HG03196 (cell line): ENCODE data around the gene PKD1.
"Not testable (repeated sequence)": the region's sequence is repeated elsewhere in the genome, so short reads cannot be mapped to it uniquely, and the experiment has no call there.

Source experiments
- ATAC-seq: cut with Tn5 transposase; IDR thresholded peaks from one replicate; pipeline ENCODE4 v1.9.1; 2021; ENCODE audit not compliant: unreplicated experiment

PKD1 gene

DNA sequence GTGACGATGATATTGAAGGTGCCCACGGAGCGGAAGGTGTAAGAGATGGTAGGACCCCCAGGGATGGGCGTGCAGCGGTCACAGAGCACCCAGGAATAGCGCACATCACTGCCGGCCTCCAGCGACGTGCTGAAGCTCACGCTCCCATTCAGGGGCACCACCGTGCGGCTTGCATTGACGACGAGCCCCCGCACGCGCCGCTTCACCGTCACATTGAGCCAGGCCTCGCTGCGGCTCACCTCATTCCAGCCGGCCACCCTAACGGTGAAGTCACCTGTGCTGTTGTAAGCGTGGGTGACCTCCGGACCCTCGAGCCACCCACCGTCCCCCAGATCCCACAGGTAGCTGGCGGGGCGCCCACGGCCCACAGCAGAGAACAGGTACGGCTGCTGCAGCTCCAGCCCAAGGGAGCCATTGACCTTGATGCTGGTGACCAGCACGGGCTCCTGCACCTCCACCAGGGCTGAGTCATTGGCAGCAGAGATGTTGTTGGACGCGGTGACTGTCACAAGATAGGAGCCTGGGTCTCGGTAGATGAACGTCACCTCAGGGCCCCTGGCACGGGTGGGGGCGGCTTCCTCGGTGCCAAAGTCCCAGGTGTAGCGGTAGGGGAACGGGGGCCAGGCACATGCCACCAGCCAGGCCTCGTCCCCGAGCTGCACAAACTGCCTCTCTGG, 25.2 kb downstream of the PKD1 start:
- not testable (repeated sequence) for ATAC-seq

DNA sequence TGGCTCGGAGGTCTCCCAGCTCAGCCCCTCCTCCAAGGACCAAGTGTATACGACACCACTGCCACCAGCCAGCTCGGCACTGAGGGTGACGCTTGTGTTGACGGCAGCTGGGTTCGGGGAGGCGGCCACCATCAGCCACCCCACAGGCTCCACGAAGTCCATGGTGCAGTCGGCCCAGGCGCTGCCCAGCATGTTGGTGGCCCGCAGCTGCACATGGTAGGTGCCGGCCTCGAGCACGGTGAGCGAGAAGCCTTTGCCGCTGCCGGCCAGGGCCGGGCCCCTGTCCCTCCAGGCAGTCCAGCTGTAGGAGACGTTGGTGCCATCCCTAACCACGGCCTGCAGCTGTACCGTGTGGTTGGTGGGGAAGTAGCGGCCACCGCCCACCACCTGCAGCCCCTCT, 25.8 kb downstream of the PKD1 start:
- not testable (repeated sequence) for ATAC-seq

DNA sequence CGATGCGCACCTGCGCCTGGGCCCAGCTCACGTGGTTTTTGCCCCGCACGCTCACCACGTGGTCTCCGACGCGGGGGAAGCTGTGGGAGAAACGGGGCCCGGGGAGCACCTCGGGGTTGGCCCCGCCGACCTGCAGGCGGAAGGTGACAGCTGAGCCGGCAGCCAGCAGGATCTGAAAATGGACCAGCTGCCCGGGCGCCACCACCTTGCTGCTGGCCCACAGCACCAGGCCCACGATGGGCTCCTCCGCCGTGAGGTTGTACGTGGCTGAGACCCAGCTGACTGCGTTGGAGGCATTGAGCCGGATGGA, 26.5 kb downstream of the PKD1 start:
- ATAC-seq, result not testable (repeated sequence)

DNA sequence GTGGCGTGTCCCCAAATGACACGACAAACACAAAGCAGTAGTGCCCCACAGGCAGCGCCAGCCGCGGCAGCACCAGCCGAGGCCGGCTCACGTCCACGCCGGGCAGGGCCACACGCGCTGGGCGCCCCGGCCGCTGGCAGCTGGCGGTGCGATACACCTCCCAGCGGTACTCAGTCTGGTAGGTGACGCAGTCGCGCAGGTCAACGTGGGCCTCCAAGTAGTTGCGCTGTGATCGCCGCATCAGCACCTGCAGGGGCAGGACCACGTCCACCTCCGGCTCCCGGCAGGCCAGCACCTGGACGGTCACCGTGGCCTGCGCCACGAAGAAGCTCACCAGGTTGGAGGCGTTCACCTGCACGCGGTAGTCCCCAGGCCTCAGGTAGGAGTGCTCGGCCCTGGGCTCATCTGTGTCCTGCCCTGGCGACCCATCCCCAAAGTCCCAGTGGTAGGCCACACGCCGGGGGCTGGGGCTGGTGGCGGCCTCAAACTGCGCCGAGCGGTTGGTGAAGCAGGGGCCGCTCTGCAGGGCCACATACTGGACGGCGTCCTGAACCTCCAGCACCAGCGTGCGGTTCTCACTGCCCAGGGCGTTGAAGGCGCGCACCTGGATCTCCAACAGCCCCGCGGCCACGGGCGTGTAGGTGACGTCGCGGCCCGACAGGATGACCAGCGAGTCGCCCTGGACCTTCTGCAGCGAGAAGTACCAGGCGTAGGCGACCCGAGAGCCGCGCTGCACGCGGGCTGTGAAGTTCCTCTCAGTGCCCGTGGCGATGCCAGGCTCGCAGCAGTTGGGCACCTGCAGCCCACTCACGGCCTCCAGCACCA, 27.0 kb downstream of the PKD1 start:
- ATAC-seq, result not testable (repeated sequence)

DNA sequence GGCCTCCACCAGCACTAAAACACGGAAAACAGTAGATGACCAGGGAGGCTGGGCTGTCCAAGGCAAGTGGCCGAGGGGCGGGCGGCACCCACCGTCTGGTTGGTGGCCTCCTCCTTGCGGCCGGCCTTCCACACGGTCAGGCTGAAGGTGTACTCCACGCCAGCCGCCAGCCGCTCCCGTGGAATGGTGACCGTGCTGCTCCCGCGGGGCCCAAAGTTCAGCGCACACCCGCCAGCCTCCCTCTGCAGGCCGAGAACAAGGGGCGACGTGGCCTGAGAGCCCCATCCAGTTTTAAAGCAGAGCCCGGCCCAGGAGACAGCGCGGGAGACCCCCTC, 27.9 kb downstream of the PKD1 start:
- not testable (repeated sequence) for ATAC-seq

DNA sequence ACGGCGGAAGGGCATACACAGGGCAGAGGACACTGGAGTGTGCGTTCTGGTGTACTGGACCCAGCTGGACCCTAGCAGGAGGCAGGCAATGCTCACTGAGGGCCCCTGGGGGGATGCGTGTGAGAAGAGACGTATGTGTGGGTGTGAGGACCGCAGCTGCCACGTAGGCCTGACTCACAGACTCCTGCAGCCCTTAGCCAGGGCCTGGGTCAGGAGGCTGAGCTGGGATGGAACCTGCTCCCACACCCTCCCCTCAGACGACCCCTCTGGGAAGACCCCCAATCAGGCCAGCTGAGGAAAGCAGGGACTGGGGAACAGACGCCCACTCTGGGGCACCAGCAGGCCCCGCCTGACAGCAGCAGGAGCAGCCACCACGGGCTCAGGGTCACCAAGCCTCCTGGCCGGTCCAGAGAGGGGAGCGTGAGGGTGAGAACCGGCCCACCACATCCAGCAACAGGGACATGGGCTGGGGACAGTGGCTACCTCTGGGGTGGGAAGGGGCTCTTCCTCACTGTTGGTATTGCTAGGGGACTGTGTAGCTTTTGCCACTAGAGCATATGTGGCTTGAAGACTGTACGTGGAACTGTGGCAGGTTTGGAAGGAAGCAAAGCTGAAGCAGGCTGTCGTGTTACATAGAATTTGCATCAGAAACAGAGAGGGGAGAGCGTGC, 28.4 kb downstream of the PKD1 start:
- ATAC-seq, result not testable (repeated sequence)

DNA sequence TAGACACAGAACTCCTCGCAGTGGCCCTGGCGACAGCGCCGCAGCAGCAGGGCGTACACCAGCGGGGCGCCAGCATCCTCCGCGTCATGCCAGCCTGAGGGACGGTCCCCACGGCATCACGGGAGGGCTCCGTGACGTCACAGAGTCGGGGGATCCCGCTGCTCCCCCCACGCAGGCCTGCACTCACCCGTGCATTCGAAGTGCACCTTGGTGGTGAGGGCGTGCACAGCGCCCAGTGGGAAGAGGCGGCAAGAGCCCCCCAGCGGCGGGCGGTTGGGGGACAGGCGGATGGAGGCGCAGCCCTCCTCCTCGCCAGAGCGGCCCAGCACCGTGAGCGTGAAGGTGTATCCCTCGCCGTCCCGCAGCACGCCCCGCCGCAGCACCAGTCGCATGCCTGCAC, 29.5 kb downstream of the PKD1 start:
- ATAC-seq, result not testable (repeated sequence)

DNA sequence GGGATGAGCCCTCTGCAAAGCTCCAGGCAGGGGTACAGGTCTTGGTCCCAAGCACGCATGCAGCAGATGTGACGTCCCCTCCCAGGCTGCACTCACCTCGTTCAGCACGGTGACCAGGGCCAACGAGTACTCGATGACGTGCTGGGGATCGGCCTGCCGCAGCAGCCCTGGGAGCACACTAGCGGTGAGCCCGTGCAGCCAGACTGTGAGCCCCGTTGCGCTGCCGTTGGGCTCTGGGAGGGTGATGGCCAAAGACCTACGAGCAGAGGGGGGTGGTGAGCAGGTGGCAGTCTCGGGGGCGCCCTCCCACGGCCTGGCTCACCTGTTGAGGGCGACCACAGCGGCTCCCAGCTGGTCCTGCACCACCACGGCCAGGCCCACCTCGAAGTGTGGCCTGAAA, 29.9 kb downstream of the PKD1 start:
- ATAC-seq, result not testable (repeated sequence)

DNA sequence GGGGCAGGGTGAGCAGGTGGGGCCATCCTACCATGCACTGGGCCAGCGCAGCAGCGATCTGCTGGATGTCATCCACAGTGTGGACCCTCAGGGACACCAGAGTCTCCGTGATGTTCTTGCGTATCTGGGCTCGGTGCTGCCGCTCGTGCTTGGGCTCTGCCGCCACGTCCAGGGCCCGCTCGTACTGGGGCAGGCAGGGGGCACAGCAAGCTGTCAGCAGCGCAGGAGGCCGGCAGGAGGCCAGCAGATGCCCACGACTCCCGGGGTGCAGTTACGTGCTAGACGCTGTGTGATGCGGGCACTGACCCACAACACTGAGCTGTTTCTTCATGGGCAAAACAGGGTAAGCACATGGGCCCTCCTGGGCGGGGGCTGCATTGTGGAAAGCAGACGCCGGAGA, 30.4 kb downstream of the PKD1 start:
- ATAC-seq, result not testable (repeated sequence)

DNA sequence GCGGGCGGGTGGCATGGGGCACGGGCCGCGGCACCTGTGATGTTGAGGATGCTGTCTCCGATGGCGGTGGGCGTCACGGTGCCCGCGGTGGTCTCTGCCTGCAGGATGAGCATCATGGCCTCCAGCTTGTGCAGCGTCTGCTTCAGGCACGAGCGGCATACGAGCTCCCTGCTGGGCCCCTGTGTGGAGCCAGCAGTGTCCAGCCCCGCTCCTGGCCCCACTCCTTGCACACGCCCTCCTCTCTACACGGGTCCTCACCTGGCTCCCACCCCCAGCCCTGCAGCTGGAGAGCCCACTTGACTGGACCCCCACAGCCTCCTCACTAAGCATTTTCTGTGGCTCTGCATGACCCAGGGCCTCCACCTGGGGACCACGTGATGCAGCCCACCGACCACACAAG, 31.2 kb downstream of the PKD1 start:
- not testable (repeated sequence) for ATAC-seq

DNA sequence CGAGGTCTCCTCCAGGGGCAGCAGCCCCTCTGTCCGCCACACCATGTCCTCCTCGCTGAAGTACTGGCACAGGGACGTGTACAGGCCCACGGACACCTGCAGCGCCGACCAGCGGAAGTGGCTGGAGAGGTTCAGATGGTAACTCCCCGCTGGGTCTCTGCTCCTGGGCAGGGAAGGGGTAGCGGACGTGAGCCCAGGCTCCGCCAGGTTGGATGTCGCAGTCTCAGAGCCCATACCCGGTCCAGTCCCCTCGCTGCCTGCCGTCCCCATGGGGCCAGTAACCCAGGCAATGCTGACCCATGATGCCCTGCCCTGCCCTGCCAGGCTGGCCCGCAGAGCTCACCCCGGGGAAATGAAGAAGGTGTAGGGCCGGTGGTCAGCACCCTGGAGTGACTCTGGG, 33.2 kb downstream of the PKD1 start:
- ATAC-seq, result no peak

DNA sequence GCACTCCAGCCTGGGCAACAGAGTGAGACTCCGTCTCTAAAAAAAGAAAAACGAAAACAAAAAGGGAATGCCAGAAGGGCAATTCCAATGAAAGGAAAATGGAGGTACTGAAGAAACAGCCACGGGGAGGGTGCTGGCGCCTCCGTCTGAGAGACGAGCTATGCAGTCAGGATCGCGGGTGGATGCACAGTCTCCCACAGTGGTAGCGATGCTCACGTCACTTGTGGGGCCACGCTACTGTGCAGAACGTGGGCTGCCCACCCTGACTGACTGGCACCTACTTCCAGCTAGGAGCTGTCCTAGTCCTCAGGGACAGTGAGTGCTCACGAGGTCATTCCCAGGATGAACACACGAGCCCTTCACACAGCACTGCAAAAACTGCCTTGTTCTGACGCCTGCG, 34.1 kb downstream of the PKD1 start:
- ATAC-seq, result not testable (repeated sequence)

DNA sequence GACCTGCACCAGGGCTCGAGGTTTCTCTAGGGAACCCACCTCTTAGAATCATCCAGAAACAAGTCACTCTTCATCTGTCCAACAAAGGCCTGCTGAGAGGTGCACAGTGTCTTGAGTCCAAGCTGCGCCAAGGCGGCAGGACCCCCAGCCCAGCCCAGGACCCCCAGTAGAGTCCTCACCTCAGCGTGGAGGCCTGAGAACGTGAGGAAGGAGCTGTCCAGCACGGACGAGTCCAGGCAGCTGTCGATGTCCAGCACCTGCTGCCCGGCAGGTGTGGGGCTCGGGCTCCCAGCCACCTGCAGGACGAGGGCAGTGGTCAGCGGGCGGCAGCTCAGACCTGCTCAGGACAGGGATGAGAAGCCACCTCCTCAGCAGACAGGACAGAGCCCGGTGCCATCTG, 38.0 kb downstream of the PKD1 start:
- ATAC-seq, result not testable (repeated sequence)

DNA sequence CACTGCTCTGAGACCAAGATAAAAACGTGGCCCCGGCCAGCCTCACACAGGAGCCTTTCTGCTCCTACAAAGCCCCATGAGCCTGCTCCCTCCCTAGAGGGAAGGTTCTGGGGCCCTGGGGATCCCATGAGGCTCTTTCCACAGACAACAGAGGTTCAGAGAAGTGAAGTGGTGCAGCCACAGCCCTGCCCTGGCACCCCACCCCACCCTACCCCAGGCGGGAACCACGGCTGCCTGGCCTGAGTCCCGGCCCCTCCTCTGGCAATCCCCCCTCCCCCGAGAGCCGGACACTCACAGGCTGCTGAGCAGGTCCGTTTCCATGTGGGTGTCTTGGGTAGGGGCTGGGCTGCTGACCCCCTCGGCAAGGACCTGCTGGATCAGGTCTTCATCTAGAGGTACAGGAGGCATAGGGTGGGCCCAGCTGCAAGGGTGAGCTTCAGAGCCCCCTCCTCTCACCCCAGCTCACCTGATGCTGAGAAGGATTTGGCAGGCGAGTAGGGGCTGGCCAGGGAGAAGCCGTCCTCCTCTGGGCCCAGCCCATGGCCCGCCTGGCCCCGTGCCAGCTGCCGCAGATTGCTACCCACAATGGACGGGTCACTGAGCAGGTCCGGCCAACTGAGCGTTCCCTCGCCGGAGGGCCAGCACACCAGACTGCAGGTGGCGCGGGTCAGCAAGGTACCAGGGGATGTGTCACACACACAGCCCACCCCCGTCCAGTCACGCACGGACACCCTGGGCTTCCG, 38.7 kb downstream of the PKD1 start:
- ATAC-seq, result no peak

DNA sequence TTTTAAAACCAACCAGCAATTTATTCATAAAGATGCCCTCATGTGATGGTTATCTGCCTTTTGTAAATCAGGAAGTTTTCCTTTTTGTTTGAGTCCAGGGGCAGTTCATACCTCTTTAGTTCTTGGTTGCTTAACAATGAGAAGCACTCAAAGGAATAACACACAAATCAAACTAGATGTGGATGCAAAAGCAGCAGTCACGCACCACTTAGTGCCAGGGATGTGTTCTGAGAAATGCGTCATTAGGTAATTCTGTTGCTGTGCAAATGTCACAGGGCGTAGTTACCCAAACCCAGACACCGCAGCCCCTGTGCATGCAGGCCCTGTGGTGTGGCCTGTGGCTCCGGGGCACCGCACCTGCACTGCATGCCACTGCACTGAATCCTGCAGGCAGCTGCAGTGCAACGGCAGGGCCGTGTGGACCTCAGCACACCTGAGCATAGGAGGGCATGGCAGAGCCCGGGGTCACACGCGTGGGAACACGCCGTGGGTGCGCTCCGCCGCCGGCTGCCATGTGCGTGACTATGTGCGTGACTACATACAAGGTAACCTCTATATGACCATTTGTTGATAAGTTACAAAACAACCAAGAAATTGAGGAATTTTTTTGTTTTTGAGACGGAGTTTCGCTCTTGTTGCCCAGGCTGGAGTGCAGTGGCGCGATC, 39.6 kb downstream of the PKD1 start:
- ATAC-seq, result no peak

DNA sequence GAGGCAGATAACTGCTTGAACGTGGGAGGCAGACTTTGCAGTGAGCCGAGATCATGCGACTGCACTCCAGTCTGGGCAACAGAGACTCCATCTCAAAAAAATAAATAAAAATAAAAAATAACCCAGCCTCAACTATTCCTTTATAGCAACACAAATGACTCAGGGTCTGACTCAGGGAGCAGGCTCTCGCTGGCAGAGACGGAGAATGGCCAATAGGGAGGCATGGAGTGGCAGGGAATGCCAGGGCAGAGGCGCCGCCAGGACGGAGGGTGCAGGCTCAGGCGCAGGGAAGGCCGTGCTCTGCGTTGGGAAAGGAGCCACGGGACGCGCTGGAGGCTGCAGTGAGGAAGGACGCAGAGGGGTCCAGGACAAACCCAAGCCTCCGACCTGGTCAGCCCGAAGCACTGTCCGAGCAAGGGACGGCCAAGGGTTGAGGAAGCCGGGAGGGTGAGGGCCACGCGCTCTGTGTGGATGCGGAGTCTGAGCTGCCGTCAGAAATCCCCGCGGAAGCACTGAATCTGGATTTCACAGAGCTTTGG, 40.3 kb downstream of the PKD1 start:
- ATAC-seq, result no peak

DNA sequence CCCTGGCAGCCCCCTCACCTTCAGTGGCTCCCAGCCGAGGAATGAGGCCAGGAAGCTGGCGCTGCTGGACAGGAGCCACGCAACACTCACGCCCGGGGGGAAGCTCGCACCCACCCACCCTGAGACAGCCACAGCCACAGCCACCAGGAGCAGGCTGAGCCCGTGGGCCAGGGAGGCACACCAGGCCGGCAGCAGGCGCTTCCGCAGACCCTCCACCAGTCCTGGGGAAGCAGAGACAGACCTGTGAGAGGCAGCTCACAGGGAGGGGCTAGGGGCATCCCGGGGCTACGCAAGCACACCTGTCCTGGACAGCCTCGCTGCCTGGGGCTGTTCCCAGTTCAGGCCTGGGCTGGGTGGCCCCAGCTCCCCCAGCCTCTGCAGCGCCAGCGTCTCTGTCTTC, 41.9 kb downstream of the PKD1 start:
- no peak for ATAC-seq

DNA sequence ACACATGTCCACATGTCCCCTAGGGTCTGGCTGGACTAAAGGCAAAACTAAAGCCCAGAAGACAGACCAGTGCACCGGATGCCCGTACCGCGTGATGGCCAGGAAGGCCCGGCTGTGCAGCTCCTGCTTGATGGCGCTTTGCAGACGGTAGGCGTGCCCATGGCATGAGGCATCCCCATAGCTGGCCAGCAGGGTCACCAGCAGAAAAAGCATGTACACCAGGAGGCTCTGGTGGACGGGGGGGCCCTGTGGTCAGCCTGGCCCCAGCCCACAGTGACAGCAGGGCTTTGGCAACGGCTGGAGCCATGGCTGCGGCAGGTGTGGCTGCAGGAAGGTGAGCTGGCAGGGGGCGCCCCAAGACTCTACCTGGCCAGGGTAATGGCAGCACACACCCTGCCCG, 42.8 kb downstream of the PKD1 start:
- no peak for ATAC-seq

DNA sequence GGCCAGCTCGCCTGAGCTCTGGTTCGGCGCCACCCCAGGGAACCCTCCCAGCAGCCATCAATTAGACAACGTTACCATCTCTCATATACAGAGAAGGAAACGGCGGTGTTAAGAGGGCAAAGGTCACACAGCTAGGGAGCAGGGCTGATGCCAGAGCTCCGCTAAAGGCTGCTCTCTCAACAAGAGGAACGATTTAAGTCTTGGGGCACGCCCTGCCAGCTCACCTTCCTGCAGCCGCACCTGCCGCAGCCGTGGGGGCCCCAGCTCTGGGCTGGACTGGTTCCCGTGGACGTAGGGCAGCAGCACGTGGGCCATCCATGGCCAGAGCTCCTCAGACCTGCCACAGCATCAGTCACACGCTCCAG, 43.5 kb downstream of the PKD1 start:
- ATAC-seq, result no peak

DNA sequence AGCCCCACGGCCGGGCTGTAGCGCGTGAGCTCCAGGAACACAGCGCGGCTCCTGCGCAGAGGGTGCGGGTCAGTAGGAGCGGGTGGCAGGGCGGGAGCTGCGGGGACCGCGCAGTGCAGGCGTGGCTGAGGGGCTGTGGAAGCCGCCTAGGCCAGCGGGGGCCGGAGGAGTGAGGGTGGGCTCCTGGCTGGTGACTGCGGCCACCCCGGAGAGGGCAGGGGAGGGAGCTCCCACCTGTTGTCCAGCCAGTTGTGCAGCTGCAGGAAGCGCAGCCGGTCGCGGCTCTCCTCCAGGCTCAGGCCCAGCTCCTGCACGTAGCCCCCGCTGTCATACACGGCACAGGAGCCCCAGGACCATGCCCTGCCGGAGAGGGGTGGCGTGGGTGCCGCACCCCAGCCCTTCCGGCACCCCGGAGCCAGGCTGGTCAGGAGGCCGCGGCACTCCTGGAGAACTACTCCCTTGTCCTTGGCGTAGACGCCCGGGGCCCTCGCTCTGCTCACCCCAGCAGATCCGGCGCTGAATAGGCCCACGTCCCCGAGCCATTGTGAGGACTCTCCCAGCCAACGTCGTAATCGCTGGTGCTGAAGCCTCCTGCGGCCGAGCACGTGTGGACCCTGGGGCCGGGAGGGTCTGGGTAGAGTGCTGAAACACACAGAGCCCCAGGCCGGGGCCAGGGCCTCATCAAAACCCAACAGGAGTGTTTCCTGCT, 44.0 kb downstream of the PKD1 start:
- ATAC-seq, result no peak
